IPS-11a (cell line): ENCODE data around the gene SPINK4.

Experiments
- H3K4me3 ChIP-seq: one replicate; pipeline ENCODE4 v1.5.1; 2013; ENCODE audit warnings: low read depth, low read length, control low read depth

The SPINK4 gene

GRCh38 chr9:33290247-33291030 lies 50.5 kb downstream of the SPINK4 start, which contains the start of gene NFX1:
Gene NFX1 (plus strand): TSS chr9:33290516. CDS start chr9:33290573, 57 bp downstream.
- H3K4me3 ChIP-seq = peak within 1 kb of the TSS; percentile 97

- peak overlapping the region; percentile 97 for H3K4me3 ChIP-seq
Observed at GRCh38 chr9:33291031-33291397, 51.0 kb downstream of the SPINK4 start.

GRCh38 chr9:33291901-33292300 lies 51.9 kb downstream of the SPINK4 start:
- no peak overlapping the region for H3K4me3 ChIP-seq

GRCh38 chr9:33293782-33294181 lies 53.8 kb downstream of the SPINK4 start:
- no peak overlapping the region for H3K4me3 ChIP-seq

- H3K4me3 ChIP-seq = no peak overlapping the region
Observed at GRCh38 chr9:33294670-33295432, 54.9 kb downstream of the SPINK4 start.

- no peak overlapping the region for H3K4me3 ChIP-seq
Observed at GRCh38 chr9:33295571-33295970, 55.6 kb downstream of the SPINK4 start.

GRCh38 chr9:33297432-33297831 lies 57.5 kb downstream of the SPINK4 start:
- no peak overlapping the region for H3K4me3 ChIP-seq
